Activated CD4-positive, alpha-beta memory T cell treated with anti-CD3 and anti-CD28 coated beads for 36 hours (primary cell): ENCODE data around the gene CSPG4. TPM values are rescaled to one million over a fixed set of nuclear protein-coding genes. Genes with fewer than 3 reads are reported as not detected.
"Not testable (repeated sequence)": the region's sequence is repeated elsewhere in the genome, so short reads cannot be mapped to it uniquely, and the experiment has no call there.

Experiments used
- CTCF ChIA-PET: fragments of 350-600 bp; sonication (Branson Sonifier 250); formaldehyde crosslinking; loops from one replicate; lab custom pipeline; 2021; ENCODE audit warnings: antibody characterized with exemption, inconsistent platforms; lab: Charles Lee
- POLR2A ChIA-PET: fragments of 350-600 bp; sonication (Branson Sonifier 250); formaldehyde crosslinking; loops from one replicate; lab custom pipeline; 2021; ENCODE audit warnings: antibody characterized with exemption; lab: Charles Lee
- DNase-seq: peaks from one replicate; pipeline ENCODE4 v3.0.0-alpha.2; 2020
- H3K27ac Mint-ChIP-seq: one replicate; pipeline ENCODE4 v1.8.0; 2021; ENCODE audit warnings: mixed read lengths
- H3K27me3 Mint-ChIP-seq: one replicate; pipeline ENCODE4 v1.8.0; 2021; ENCODE audit warnings: mixed read lengths
- H3K36me3 Mint-ChIP-seq: one replicate; pipeline ENCODE4 v1.8.0; 2021; ENCODE audit warnings: mixed read lengths
- H3K4me1 Mint-ChIP-seq: one replicate; pipeline ENCODE4 v1.8.0; 2021; ENCODE audit warnings: low read depth, mixed read lengths
- H3K4me3 Mint-ChIP-seq: one replicate; pipeline ENCODE4 v1.8.0; 2021; ENCODE audit warnings: mild to moderate bottlenecking, mixed read lengths
- H3K9me3 Mint-ChIP-seq: one replicate; pipeline ENCODE4 v1.8.0; 2021; ENCODE audit warnings: mixed read lengths
- intact Hi-C: fragments of 100-400 bp; cut with micrococcal nuclease; formaldehyde crosslinking; loops from one replicate; pipeline ENCODE4 v1.15.1; 2023
- total RNA-seq, 2 experiments: library from RNA; stranded (reverse); gene quantifications; one replicate each; pipeline ENCODE4 v1.2.3, GENCODE V29; 2021

CSPG4 gene
- total RNA-seq, 2 experiments from 2014 or later: not detected

GRCh38 chr15:75687486-75688277 lies 25.0 kb downstream of the CSPG4 start:
- Mint-ChIP-seq H3K27ac (no peak overlapping the region), H3K4me1 (no peaks in the 10 kb centered on the region), H3K9me3 (no peaks in the 10 kb centered on the region), H3K27me3 (peaks cover 7% of the 10 kb centered on the region), H3K4me3 (no peak overlapping the region), H3K36me3 (no peaks in the 10 kb centered on the region)
- DNase-seq: no peak
- intact Hi-C loops: no loop called here
- ChIA-PET POLR2A (no interaction called here), CTCF (interaction anchor here (0.6 to 1.4 kb wide), 3 partner anchors 18 to 278 kb away, joined by 3 read pairs; no protein-coding TSS in a partner anchor)

- intact Hi-C loops, H3K4me1 Mint-ChIP-seq, H3K9me3 Mint-ChIP-seq, H3K36me3 Mint-ChIP-seq, H3K27me3 Mint-ChIP-seq, H3K27ac Mint-ChIP-seq, H3K4me3 Mint-ChIP-seq, POLR2A ChIA-PET: not testable (repeated sequence)
- CTCF ChIA-PET: interaction anchor here (0.6 to 6.7 kb wide), 14 partner anchors 19 to 319 kb away, joined by 3 to 45 read pairs (median 4); partner anchors contain the start of gene MAN2C1
- peak; percentile 90 for DNase-seq
Observed at GRCh38 chr15:75686212-75686642, 26.4 kb downstream of the CSPG4 start.

GRCh38 chr15:75685195-75685594 lies 27.5 kb downstream of the CSPG4 start:
- intact Hi-C loops: no loop called here
- CTCF ChIA-PET: interaction anchor here (0.6 to 6.7 kb wide), 4 partner anchors 64 to 318 kb away, joined by 3 to 45 read pairs (median 18); partner anchors contain the start of gene MAN2C1
- DNase-seq: no peak
- Mint-ChIP-seq H3K4me3 (no peak overlapping the region), H3K4me1 (no peaks in the 10 kb centered on the region), H3K27me3 (peaks cover 2% of the 10 kb centered on the region), H3K9me3 (no peaks in the 10 kb centered on the region), H3K36me3 (no peaks in the 10 kb centered on the region), H3K27ac (no peak overlapping the region)
- POLR2A ChIA-PET: no interaction called here

- Mint-ChIP-seq H3K9me3 (no peaks in the 10 kb centered on the region), H3K4me1 (no peaks in the 10 kb centered on the region), H3K36me3 (no peaks in the 10 kb centered on the region), H3K4me3 (no peak overlapping the region), H3K27ac (no peak overlapping the region), H3K27me3 (peaks cover 2% of the 10 kb centered on the region)
- no peak for DNase-seq
- POLR2A ChIA-PET: no interaction called here
- intact Hi-C loops: no loop called here
- CTCF ChIA-PET: interaction anchor here (0.6 to 6.7 kb wide), 8 partner anchors 9 to 1076 kb away, joined by 3 to 45 read pairs (median 4); partner anchors contain the start of gene MAN2C1
Observed at GRCh38 chr15:75684648-75685047, 28.0 kb downstream of the CSPG4 start.

- H3K27me3 Mint-ChIP-seq, H3K4me1 Mint-ChIP-seq, H3K4me3 Mint-ChIP-seq, H3K9me3 Mint-ChIP-seq, H3K27ac Mint-ChIP-seq, POLR2A ChIA-PET, H3K36me3 Mint-ChIP-seq: not testable (repeated sequence)
- intact Hi-C loops: loop anchor here (1.0 to 2.0 kb wide), 3 partner anchors 119 to 315 kb away; partner anchors contain the start of gene MAN2C1
- CTCF ChIA-PET: interaction anchor here (0.5 to 6.7 kb wide), 8 partner anchors 8 to 1075 kb away, joined by 3 to 45 read pairs (median 4); partner anchors contain the start of gene MAN2C1
- DNase-seq: peak; percentile 78
Observed at GRCh38 chr15:75683646-75684312, 28.9 kb downstream of the CSPG4 start.

- H3K36me3 Mint-ChIP-seq: no peaks in the 10 kb centered on the region
- intact Hi-C loops: loop anchor here (1.0 to 2.0 kb wide), 3 partner anchors 120 to 314 kb away; partner anchors contain the start of gene MAN2C1
Observed at GRCh38 chr15:75682181-75683135, 30.2 kb downstream of the CSPG4 start.

GRCh38 chr15:75680007-75680789 lies 32.5 kb downstream of the CSPG4 start:
- Mint-ChIP-seq H3K27ac (no peak overlapping the region), H3K36me3 (no peaks in the 10 kb centered on the region), H3K4me1 (no peaks in the 10 kb centered on the region), H3K27me3 (no peaks in the 10 kb centered on the region), H3K9me3 (no peaks in the 10 kb centered on the region), H3K4me3 (no peak overlapping the region)
- POLR2A ChIA-PET: no interaction called here
- DNase-seq: no peak
- intact Hi-C loops: no loop called here
- CTCF ChIA-PET: interaction anchor here (0.5 to 6.7 kb wide), 5 partner anchors 33 to 313 kb away, joined by 3 to 45 read pairs (median 4); partner anchors contain the start of genes MAN2C1 and SNX33

More at GRCh38 chr15:75682181-75683135, 30.2 kb downstream of the CSPG4 start:
- Mint-ChIP-seq H3K9me3 (no peaks in the 10 kb centered on the region), H3K4me3 (no peak overlapping the region), H3K27ac (no peak overlapping the region), H3K27me3 (no peaks in the 10 kb centered on the region), H3K4me1 (no peaks in the 10 kb centered on the region)
- ChIA-PET CTCF (interaction anchor here (0.9 to 6.7 kb wide), 4 partner anchors 120 to 315 kb away, joined by 4 to 45 read pairs (median 5); partner anchors contain the start of gene MAN2C1), POLR2A (no interaction called here)
- DNase-seq: no peak

GRCh38 chr15:75678324-75678690 lies 34.3 kb downstream of the CSPG4 start:
- H3K4me3 Mint-ChIP-seq, DNase-seq, intact Hi-C loops, H3K36me3 Mint-ChIP-seq, H3K9me3 Mint-ChIP-seq, H3K27me3 Mint-ChIP-seq, POLR2A ChIA-PET, H3K4me1 Mint-ChIP-seq, H3K27ac Mint-ChIP-seq: not testable (repeated sequence)
- CTCF ChIA-PET: interaction anchor here (1.3 to 2.2 kb wide), 3 partner anchors 31 to 311 kb away, joined by 3 to 10 read pairs (median 5); partner anchors contain the start of gene SNX33

- H3K27ac Mint-ChIP-seq: no peak overlapping the region
- intact Hi-C loops: no loop called here
- H3K27me3 Mint-ChIP-seq: no peaks in the 10 kb centered on the region
- no peak overlapping the region for H3K4me3 Mint-ChIP-seq
- H3K9me3 Mint-ChIP-seq: no peaks in the 10 kb centered on the region
- ChIA-PET POLR2A (no interaction called here), CTCF (interaction anchor here (1.7 to 2.2 kb wide), 2 partner anchors 31 to 310 kb away, joined by 5 to 10 read pairs; partner anchors contain the start of gene SNX33)
- no peaks in the 10 kb centered on the region for H3K4me1 Mint-ChIP-seq
- H3K36me3 Mint-ChIP-seq: no peaks in the 10 kb centered on the region
- no peak for DNase-seq
Observed at GRCh38 chr15:75677465-75678323, 35.0 kb downstream of the CSPG4 start.
